Mucosa of descending colon (tissue), 3 donors: ENCODE measurements around the gene CHEK2. TPM values are rescaled to one million over a fixed set of nuclear protein-coding genes. Genes with fewer than 3 reads are reported as not detected.
"Not testable (repeated sequence)": the region's sequence is repeated elsewhere in the genome, so short reads cannot be mapped to it uniquely, and the experiment has no call there.

ENCODE experiments used
- ATAC-seq: fragments of 200-7000 bp; cut with Tn5 transposase; one replicate; pipeline ENCODE4 v1.9.1; 2020; ENCODE audit warnings: mild to moderate bottlenecking, moderate library complexity
- DNase-seq, 3 donors: peaks; one replicate each; pipeline ENCODE4 v3.0.0-alpha.2; 2020
- H3K36me3 ChIP-seq: fragments of 200-600 bp; one replicate; pipeline ENCODE4 v1.8.0; 2021; ENCODE audit warnings: low read depth, mild to moderate bottlenecking
- H3K4me1 ChIP-seq: fragments of 200-600 bp; one replicate; pipeline ENCODE4 v1.8.0; 2021; ENCODE audit warnings: low read depth, mild to moderate bottlenecking
- H3K4me3 ChIP-seq: fragments of 200-600 bp; one replicate; pipeline ENCODE4 v1.8.0; 2021; ENCODE audit warnings: mild to moderate bottlenecking
- H3K9me3 ChIP-seq: fragments of 200-600 bp; one replicate; pipeline ENCODE4 v1.8.0; 2021; ENCODE audit warnings: mild to moderate bottlenecking
- CTCF ChIP-seq: fragments of 200-600 bp; IDR thresholded peaks from one replicate; pipeline ENCODE4 v1.8.0; 2022; ENCODE audit warnings: antibody characterized with exemption, mild to moderate bottlenecking
- intact Hi-C, 2 donors: fragments of 100-400 bp; cut with DNase I in 1 of 2; cut with micrococcal nuclease in 1 of 2; formaldehyde crosslinking; loops; one replicate each; pipeline versions ENCODE4 v1.11.0 to v1.11.1; 2022; cut with DNase I, micrococcal nuclease
- total RNA-seq, 3 donors: library from RNA; stranded (reverse); fragmentation: NEBNext Ultra II Directional in 2 of 3; extraction: Animal tissue kit (Norgen Biotek cat#: 25700) in 2 of 3; gene quantifications; one replicate each; pipeline versions ENCODE4 v1.2.1 to v1.2.4, GENCODE V29; 2021 to 2023
- donor health status: DM: no; HTN: no; CAD: no; lungs with moderate emphysema.
- donor health status: DM: no; HTN: no; CAD: no.
- donor health status: DM: no; HTN: yes; CAD: no.

CHEK2 gene
- total RNA-seq, 3 donors from 2014 or later = 15.8 to 21.1 (median 19.5) TPM

GRCh38 chr22:28669387-28669786, 72.2 kb downstream of the CHEK2 start:
- Histone ChIP-seq H3K4me3 (no peak overlapping the region), H3K36me3 (no peaks in the 10 kb centered on the region), H3K4me1 (no peaks in the 10 kb centered on the region), H3K9me3 (peaks cover 1% of the 10 kb centered on the region)
- intact Hi-C loops = no loop called here
- DNase-seq (no peak), ATAC-seq (no peak)
- TF ChIP-seq CTCF = no peak

GRCh38 chr22:28663569-28663942, 78.1 kb downstream of the CHEK2 start:
- intact Hi-C loops, H3K9me3 ChIP-seq: not testable (repeated sequence)

GRCh38 chr22:28658448-28658847, 83.2 kb downstream of the CHEK2 start:
- no peak overlapping the region for H3K4me3 ChIP-seq
- H3K36me3 ChIP-seq = no peaks in the 10 kb centered on the region
- DNase-seq = no peak
- no peaks in the 10 kb centered on the region for H3K4me1 ChIP-seq
- ATAC-seq = no peak
- no peaks in the 10 kb centered on the region for H3K9me3 ChIP-seq
- no peak for TF ChIP-seq CTCF
- intact Hi-C loops = no loop called here

More at GRCh38 chr22:28663569-28663942, 78.1 kb downstream of the CHEK2 start:
- not testable (repeated sequence) for DNase-seq, H3K4me3 ChIP-seq, H3K4me1 ChIP-seq, H3K36me3 ChIP-seq, ATAC-seq

- ATAC-seq (no peak), DNase-seq (no peak)
- H3K36me3 ChIP-seq = no peaks in the 10 kb centered on the region
- intact Hi-C loops = no loop called here
- no peaks in the 10 kb centered on the region for H3K9me3 ChIP-seq
- no peaks in the 10 kb centered on the region for H3K4me1 ChIP-seq
- no peak overlapping the region for H3K4me3 ChIP-seq
- no peak for TF ChIP-seq CTCF
Measured at GRCh38 chr22:28656181-28656580, 85.4 kb downstream of the CHEK2 start.

GRCh38 chr22:28650463-28650862, 91.2 kb downstream of the CHEK2 start:
- DNase-seq (no peak), ATAC-seq (no peak)
- Histone ChIP-seq H3K36me3 (no peaks in the 10 kb centered on the region), H3K4me3 (no peak overlapping the region), H3K4me1 (no peaks in the 10 kb centered on the region), H3K9me3 (no peaks in the 10 kb centered on the region)
- intact Hi-C loops = no loop called here
- TF ChIP-seq CTCF = no peak

GRCh38 chr22:28648792-28649191, 92.8 kb downstream of the CHEK2 start:
- Histone ChIP-seq H3K4me3 (no peak overlapping the region), H3K9me3 (no peaks in the 10 kb centered on the region), H3K4me1 (no peaks in the 10 kb centered on the region), H3K36me3 (no peaks in the 10 kb centered on the region)
- TF ChIP-seq CTCF = no peak
- intact Hi-C loops = no loop called here
- ATAC-seq (no peak), DNase-seq (no peak)
